Lower leg skin (tissue), 3 donors: ENCODE measurements around the gene CDCP1.
"Not testable (repeated sequence)": the region's sequence is repeated elsewhere in the genome, so short reads cannot be mapped to it uniquely, and the experiment has no call there.

ENCODE experiments used
- CTCF ChIP-seq, 3 donors: fragments of 450-650 bp; IDR thresholded peaks; one replicate each; pipeline ENCODE4 v1.5.1; 2016; ENCODE audit warnings: antibody characterized with exemption in 3 of 3, mild to moderate bottlenecking in 3 of 3, moderate library complexity in 2 of 3
- POLR2A ChIP-seq, 2 donors: fragments of 450-650 bp; IDR thresholded peaks; one replicate each; pipeline ENCODE4 v1.6.1; 2016 to 2017; ENCODE audit warnings: antibody characterized with exemption in 2 of 2, mild to moderate bottlenecking in 1 of 2, moderate library complexity in 1 of 2

- TF ChIP-seq POLR2A, CTCF (IDR thresholded peaks at IDR 0.05): not testable (repeated sequence)
These were observed 5.4 kb downstream of the CDCP1 start for GRCh38 chr3:45140770-45141155.
